GM18870 (cell line): ENCODE results near the gene DYNLT4.

Experiments used
- ATAC-seq: cut with Tn5 transposase; IDR thresholded peaks from one replicate; pipeline ENCODE4 v1.9.1; 2021; ENCODE audit warnings: moderate library complexity; ENCODE audit not compliant: unreplicated experiment

DYNLT4 gene

DNA sequence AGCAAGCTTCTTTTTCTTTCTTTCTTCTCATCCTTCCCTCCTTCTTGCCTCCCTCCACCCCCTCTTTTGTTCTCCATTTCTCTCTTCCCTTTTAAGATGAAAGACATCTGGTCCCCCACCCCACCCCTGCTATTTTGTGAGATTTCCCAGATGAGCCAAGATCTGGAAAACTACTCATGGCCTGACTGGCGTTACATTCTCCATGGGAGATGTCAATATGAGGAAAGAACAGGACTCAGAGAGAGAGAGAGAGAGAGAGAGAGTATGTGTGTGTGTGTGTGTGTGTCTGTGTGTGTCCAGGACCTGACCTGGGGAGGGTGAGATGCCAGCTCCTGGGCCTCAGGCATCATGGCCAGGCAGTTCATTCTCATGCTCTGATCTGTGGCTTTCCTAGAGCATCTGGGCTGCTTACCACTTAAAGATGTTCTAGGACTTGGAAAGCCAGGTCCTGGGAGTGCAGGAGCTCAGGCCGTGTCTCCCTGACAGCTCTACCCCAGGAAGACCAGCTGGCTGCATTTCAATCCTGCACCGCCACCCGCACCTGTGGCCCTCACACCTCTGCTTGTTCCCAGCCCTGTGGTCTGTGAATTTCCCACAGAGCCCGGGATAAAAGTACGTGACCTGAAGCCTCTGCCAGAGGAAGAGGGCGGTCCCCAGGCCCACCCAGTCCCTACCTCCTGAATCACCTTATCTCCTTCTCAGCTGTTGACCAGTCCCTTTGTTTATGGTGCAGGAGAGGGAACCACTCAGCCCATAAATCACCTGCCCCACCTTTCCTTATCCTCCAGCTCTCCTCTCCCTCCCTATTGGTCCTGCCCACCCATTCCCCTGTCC lies 16.0 kb downstream of the DYNLT4 start:
- ATAC-seq: no peak

GRCh38 chr1:44788120-44788860 lies 18.9 kb downstream of the DYNLT4 start, which contains the start of gene BEST4:
BEST4 (minus strand) TSS chr1:44788170; CDS start chr1:44787705, 465 bp downstream.
- ATAC-seq: no peak

DNA sequence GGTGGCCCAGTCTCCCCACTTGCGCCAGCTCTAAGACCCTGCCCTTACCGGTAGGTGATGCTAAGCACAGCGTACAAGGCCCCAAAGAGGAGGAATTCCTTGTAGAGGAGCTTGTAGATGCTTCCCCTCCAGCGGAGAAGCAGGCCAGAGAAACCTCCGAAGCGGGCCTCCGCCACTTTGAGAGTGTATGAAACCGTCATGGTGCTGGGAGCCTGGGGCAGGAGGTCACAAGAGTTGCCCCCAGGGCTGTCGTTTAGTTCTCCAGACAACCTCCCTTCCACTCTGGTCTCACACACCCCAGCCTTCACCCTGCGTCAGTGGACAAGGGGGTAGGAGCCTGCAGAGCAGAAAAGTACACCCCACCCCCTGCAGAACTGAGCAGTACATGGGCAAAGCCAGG lies 19.6 kb downstream of the DYNLT4 start:
- ATAC-seq: no peak

GRCh38 chr1:44786841-44787426 lies 20.2 kb downstream of the DYNLT4 start:
- ATAC-seq: no peak

DNA sequence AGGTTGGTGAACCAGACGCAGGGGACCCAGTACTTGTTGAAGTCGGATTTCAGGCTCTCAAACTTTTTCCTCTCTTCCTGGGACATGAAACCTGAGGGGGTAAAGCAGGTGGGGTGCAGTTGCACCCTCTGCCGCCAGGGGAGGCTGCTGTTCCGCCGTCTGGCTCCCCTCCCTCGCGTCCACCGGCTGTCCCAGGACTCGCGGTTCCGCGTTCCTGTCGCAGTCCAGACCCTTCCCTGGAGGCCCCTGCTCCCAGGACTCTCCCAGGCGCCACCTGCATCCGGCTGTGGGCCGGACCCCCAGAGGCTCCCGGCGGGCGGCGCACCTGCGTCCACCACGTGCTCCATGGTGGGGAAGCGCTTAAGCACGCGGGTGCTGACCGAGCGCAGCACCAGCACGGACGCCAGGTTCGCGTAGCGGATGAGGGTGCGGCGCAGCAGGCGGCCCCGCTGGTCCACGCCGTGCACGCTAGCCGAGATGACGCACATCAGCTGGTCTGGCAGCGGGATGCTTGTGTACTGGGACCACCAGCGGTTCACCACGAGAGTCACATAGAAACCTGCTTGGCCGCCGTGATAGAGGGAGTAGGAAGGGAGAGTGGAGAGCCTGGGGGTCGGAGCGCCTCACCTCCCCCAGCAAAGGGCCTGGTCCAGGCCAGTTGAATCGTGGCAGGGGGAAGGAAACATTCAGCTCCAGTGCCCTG lies 20.9 kb downstream of the DYNLT4 start:
- no peak for ATAC-seq

- no peak for ATAC-seq
Measured at GRCh38 chr1:44785501-44786137, 21.5 kb downstream of the DYNLT4 start.

- ATAC-seq: no peak
Measured at GRCh38 chr1:44785029-44785380, 22.1 kb downstream of the DYNLT4 start.

DNA sequence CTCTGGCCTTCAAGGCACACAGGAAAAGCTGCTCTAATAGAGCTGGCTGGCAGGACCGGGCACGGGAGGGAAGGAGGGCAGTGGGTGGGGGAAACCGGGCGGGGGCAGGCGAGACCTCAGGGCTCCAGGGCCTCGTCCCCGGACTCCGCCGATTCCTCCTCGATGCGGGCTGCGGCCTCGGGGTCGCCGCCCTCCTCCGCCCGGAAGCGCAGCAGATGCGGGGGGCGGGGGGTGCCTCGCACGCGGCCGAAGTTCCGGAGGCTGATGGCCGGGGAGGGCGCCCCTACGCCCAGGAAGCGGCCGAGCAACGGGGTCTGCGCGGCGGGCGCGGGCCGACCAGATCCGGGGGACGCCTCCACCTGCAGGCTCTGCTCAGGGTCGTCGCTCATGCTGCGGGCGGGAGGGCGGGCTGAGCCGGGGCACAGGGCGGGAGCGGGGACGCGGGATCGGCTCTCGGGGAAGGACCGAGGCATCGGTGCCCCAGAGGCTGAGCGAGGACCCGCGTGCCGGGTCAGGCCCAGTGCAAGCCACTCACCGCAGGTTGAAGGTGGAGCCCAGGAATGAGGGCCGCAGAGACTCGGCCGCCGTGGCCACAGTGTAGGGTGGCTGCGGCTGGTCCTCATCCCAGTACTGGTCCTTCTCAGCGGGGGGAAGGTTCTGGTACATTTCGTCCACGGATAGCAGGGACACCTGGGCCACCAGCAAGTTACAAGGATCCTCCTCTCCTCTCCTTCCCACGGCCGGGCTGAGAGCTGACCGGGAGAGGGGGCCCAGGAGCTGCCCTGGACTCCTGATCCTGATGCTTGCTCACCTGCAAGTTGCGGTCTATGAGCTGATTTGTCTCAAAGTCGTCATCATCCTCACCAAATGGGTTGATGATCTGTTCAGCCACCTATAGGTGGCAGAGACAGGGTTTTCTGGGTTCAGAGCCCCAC lies 22.8 kb downstream of the DYNLT4 start:
- no peak for ATAC-seq

DNA sequence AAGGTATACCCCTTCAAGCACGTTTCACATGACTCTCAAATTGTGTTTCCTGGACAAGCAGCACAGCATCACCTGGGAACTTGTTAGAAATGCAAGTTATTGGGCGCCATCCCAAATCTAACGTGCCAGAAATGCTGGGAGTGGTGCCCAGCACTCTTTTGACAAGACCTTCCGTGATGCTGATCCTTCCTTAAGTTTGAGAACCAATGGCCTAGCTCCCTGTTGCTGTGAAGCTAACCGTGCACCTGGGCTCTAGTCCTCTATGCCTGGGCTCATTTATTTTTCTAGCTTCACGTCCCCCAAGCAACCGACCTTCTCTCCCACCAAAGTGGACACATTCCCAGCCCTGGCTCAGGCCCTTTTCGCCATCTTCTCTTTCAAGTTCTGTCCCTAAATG lies 23.5 kb downstream of the DYNLT4 start:
- no peak for ATAC-seq

DNA sequence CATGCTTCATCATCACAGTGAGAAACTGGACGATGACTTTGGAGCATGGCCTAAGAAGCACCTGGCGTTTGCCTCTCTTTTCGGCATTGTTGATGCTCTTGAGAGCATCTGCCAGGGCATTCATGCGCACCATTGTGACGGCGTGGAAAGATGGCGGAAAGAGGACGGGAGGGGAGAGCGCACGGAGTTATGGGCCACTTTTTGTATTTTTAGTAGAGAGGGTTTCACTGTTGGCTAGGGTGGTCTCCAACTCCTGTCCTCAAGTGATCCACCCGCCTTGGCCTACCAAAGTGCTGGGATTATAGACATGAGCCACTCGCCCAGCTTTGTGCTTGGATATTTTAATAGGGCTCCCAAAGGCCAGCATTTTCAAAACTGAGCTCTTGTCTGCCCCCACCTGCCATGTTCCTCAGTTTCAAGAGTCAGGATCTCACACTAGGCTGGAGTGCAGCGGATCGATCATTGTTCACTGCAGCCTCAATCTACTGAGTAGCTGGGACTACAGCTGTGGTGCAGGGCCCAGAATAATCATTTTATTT lies 26.5 kb downstream of the DYNLT4 start:
- ATAC-seq: no peak

DNA sequence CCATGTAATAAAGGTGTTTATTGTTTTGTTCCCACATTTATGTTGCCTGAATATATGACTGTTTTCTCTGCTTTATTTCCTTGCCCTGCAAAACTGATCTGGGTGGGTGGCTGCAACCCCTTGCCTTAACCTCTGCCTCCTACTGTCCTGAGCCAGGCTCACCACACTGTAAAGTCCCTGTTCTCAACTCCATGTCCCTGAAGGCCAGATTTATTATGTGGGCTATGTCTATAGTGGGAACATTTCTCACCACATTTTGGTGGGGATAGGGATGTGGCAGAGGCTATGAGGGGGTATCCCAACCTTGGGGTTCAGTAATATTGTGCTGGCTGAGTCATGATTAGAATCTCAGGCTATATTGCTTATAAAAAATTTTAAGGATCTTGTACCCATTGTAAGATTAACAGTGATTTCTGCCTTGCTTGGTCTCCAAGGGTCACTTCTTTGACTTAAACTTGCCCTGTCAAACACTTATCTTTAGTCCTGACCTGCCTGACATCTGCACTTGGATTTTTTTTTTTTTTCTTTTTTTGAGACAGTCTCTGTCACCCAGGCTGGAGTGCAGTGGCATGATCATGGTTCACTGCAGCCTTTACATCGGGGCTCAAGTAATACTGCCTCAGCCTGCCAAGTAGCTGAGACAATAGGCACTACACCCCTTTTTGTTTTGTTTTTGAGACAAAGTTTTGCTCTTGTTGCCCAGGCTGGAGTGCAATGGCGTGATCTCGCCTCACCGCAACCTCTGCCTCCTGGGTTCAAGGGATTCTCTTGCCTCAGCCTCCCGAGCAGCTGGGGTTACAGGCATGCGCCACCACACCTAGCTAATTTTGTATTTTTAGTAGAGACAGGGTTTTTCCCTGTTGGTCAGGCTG lies 28.2 kb downstream of the DYNLT4 start:
- no peak for ATAC-seq

DNA sequence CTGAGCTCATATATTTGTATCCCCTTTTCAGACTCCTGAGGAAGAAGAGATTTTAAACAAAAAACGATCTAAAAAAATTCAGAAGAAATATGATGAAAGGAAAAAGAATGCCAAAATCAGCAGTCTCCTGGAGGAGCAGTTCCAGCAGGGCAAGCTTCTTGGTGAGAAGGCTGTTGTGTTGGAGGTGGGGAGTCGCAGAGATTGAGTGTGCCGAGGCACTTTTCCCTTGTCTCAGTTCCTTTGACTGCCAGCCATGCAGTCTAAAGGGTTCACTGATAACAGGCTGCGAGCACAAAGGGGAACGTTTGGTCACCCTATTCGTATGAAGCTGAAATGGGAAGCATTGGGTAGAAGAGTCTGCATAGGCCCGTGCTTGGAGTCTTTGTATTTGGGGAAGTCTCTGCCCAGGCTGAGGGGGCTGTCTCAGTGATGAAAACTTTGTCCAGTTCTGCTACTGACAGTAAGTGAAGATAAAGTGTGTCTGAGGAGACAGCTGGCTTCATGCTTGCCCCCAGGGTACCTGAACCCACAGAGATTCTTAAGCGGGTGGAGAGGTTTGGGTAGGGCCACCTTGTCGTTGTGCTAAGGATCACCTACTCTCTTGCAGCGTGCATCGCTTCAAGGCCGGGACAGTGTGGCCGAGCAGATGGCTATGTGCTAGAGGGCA lies 29.0 kb downstream of the DYNLT4 start:
- no peak for ATAC-seq

- ATAC-seq: no peak
Measured at GRCh38 chr1:44777547-44777946, 29.6 kb downstream of the DYNLT4 start.

- no peak for ATAC-seq
Measured at GRCh38 chr1:44776730-44777068, 30.5 kb downstream of the DYNLT4 start.

DNA sequence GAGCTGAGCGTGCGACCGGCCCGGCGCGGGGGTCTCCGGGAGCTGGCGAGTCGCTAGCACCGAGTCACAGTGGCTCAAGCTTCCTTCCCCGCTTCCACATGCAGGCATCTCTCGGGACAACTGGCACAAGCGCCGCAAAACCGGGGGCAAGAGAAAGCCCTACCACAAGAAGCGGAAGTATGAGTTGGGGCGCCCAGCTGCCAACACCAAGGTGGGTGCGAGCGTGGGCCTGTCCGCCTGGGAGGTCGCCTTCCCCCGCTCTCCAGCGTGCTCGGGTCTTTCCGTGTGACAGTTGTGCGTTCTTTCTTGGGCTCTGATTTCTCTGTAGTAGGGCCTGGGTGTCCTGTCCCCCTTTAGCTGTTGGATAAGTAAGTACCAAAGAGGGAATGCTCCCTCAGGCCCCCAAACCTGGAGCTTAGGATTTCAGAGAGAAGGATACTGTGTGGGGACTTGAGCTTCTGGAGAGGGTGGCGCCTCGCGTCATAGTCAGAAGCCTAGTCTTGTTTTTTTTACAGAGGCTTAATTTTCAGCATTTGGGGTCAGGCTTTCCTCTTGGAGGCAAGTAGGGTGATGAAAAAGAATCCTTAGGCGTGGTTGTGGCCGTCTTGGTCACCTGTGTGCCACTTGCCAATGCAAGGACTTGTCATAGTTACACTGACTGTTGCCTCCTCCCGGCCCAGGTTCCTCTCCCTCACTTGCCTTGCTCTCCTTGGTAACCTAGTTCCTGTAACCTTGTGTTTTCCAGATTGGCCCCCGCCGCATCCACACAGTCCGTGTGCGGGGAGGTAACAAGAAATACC lies 31.0 kb downstream of the DYNLT4 start:
- ATAC-seq: peak; percentile 20

- ATAC-seq: peak; percentile 70
Measured at GRCh38 chr1:44775078-44775929, 31.8 kb downstream of the DYNLT4 start, which contains the start of gene RPS8. RPS8 (plus strand) TSS chr1:44775540; CDS start chr1:44775597, 57 bp downstream.
